Mesothelial cell of epicardium (in vitro differentiated cells): ENCODE results near the gene TMTC1. TPM values are rescaled to one million over a fixed set of nuclear protein-coding genes. Genes with fewer than 3 reads are reported as not detected.

Source experiments
- DNase-seq, 2 experiments: peaks; one replicate each; pipeline ENCODE4 v3.0.0; 2021; ENCODE audit warnings: low spot score in 2 of 2; ENCODE audit not compliant: unreplicated experiment in 2 of 2
- H3K27ac Mint-ChIP-seq: 2 replicates; pipeline ENCODE4 v1.8.0; 2021; ENCODE audit warnings: mixed read lengths
- H3K27me3 Mint-ChIP-seq: 2 replicates; pipeline ENCODE4 v1.8.0; 2021; ENCODE audit warnings: low read depth, mixed read lengths
- H3K36me3 Mint-ChIP-seq: 2 replicates; pipeline ENCODE4 v1.8.0; 2021; ENCODE audit warnings: mixed read lengths
- H3K4me1 Mint-ChIP-seq: 2 replicates; pipeline ENCODE4 v1.8.0; 2021; ENCODE audit warnings: mixed read lengths
- H3K4me3 Mint-ChIP-seq: 2 replicates; pipeline ENCODE4 v1.8.0; 2021; ENCODE audit warnings: mild to moderate bottlenecking, moderate library complexity, mixed read lengths
- H3K9me3 Mint-ChIP-seq: 2 replicates; pipeline ENCODE4 v1.8.0; 2021; ENCODE audit warnings: mixed read lengths
- total RNA-seq: library from RNA; stranded (reverse); gene quantifications from 3 replicates; pipeline ENCODE4 v1.2.1, GENCODE V29; 2021
- TF ChIP-seq, protein P1 (sequence below): fragments of 200-600 bp; sonication (generic); IDR thresholded peaks from one replicate; pipeline ENCODE4 v1.5.0; 2021; ENCODE audit warnings: antibody characterized with exemption; ENCODE audit not compliant: unreplicated experiment

TMTC1 gene
- total RNA-seq, 1 donor from 2014 or later: 1.0 TPM

DNA sequence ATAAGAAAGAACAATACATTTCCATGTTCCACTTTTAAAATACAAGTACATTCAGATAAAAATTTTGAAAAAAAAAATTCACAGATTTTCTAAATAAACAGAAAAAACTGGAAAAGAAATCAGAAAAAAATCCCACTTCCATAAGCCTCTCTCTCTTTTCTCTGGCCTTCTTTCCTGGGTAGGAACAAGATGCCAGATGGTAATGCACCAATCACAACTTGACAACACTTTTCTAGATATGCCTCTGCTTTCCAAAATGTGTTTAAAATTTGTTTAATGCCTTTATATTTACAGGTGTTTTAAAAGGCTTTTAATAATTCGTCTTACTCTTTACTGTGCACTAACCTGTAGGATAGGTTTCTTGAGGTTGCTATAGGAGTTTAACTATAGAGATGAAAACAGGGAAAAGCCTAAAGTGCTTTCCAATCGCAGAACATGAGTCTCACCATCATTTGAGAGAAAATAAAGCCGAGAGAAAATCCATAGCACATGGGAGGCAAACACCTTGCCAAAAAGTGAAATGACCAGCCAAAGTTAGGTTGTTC lies 74.2 kb downstream of the TMTC1 start:
- Mint-ChIP-seq H3K27ac (no peak overlapping the region), H3K36me3 (no peaks in the 10 kb centered on the region), H3K9me3 (no peaks in the 10 kb centered on the region), H3K4me3 (no peak overlapping the region), H3K27me3 (no peaks in the 10 kb centered on the region), H3K4me1 (peaks cover 25% of the 10 kb centered on the region)
- TF ChIP-seq, protein P1, sequence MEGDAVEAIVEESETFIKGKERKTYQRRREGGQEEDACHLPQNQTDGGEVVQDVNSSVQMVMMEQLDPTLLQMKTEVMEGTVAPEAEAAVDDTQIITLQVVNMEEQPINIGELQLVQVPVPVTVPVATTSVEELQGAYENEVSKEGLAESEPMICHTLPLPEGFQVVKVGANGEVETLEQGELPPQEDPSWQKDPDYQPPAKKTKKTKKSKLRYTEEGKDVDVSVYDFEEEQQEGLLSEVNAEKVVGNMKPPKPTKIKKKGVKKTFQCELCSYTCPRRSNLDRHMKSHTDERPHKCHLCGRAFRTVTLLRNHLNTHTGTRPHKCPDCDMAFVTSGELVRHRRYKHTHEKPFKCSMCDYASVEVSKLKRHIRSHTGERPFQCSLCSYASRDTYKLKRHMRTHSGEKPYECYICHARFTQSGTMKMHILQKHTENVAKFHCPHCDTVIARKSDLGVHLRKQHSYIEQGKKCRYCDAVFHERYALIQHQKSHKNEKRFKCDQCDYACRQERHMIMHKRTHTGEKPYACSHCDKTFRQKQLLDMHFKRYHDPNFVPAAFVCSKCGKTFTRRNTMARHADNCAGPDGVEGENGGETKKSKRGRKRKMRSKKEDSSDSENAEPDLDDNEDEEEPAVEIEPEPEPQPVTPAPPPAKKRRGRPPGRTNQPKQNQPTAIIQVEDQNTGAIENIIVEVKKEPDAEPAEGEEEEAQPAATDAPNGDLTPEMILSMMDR: no peak
- DNase-seq: no peak

DNA sequence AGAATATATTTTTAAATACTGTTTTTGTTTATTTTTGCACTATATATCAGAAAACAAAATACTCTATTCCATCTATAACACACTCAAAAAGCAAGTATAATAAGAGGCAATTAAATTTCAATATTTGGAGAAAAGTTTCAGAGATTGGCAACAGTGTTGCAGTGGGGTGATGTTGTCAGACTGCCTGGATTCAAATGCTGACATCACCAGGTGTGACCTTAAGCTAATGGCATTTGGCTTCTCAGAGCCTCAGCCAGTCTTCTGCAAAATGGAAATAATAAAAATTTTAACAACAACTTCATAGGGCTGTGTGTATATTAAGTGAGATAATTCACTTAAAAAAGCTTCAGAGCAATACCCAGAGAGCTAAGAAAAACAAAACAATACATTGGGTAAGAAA lies 74.7 kb downstream of the TMTC1 start:
- H3K27ac Mint-ChIP-seq: no peak overlapping the region
- no peak overlapping the region for H3K4me3 Mint-ChIP-seq
- H3K36me3 Mint-ChIP-seq: no peaks in the 10 kb centered on the region
- TF ChIP-seq, protein P1: no peak
- H3K9me3 Mint-ChIP-seq: no peaks in the 10 kb centered on the region
- DNase-seq: no peak
- peaks cover 25% of the 10 kb centered on the region for H3K4me1 Mint-ChIP-seq
- no peaks in the 10 kb centered on the region for H3K27me3 Mint-ChIP-seq

DNA sequence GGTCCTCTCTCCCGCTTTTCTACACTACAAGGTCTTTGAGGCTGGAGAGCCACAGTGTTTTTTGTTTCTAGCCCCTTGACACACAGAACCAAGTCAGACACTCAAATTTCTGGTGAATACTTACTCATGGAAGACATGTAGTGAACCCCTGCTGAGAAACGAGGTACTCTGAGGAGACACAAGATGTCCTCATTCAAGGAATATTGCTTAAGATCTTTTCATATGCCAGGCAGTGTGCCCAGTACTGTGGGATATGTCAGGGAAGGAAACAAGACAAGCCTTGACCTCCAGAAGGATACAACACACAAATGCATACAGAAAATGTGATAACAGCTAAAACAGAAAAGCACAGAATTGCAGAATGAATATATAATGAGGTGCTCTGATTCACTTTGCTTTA lies 75.9 kb downstream of the TMTC1 start:
- Mint-ChIP-seq H3K9me3 (no peaks in the 10 kb centered on the region), H3K27ac (no peak overlapping the region), H3K27me3 (no peaks in the 10 kb centered on the region), H3K4me3 (no peak overlapping the region), H3K36me3 (no peaks in the 10 kb centered on the region), H3K4me1 (peaks cover 25% of the 10 kb centered on the region)
- TF ChIP-seq, protein P1: no peak
- DNase-seq: no peak

DNA sequence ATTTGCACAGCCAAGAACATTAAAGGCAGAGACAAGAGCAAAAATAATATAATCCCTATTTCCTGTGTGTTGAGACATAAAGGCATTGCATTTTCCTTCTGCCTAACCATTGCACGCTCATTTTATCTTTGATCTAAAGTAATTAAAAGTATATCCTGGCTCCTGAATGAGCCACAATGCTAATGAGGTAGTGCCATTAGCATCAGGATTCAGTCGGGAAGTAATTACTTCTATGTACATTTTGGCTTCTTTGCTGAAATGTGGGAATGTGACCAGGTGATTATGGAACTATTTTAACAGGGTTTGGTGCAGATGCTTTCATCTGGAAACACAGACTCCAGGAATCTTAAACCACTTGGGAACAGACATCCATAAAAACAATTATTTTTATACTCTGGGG lies 77.4 kb downstream of the TMTC1 start:
- no peak for DNase-seq
- Mint-ChIP-seq H3K27me3 (no peaks in the 10 kb centered on the region), H3K9me3 (no peaks in the 10 kb centered on the region), H3K27ac (no peak overlapping the region), H3K4me3 (no peak overlapping the region), H3K4me1 (peaks cover 29% of the 10 kb centered on the region), H3K36me3 (no peaks in the 10 kb centered on the region)
- TF ChIP-seq, protein P1: no peak

DNA sequence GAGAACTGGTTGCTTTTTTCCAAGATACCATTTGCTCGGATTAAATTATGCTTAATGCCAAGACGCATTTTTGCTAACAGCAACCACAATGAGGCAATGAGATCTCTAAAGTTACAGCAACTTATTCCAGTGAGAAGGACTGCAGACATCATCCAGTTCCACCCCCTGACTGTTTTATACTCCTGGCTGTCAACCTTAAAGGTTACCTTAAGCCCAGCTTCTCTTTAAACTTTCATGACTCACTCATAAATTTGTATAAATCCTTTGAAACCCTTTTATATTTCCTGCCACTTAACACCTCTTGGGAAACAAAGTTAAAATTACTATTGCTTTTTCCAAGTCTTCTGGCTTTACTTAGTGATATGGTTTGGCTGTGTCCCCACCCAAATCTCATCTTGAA lies 80.2 kb downstream of the TMTC1 start:
- Mint-ChIP-seq H3K27ac (no peak overlapping the region), H3K9me3 (no peaks in the 10 kb centered on the region), H3K27me3 (no peaks in the 10 kb centered on the region), H3K4me3 (no peak overlapping the region), H3K36me3 (no peaks in the 10 kb centered on the region), H3K4me1 (peaks cover 31% of the 10 kb centered on the region)
- TF ChIP-seq, protein P1: no peak
- no peak for DNase-seq

DNA sequence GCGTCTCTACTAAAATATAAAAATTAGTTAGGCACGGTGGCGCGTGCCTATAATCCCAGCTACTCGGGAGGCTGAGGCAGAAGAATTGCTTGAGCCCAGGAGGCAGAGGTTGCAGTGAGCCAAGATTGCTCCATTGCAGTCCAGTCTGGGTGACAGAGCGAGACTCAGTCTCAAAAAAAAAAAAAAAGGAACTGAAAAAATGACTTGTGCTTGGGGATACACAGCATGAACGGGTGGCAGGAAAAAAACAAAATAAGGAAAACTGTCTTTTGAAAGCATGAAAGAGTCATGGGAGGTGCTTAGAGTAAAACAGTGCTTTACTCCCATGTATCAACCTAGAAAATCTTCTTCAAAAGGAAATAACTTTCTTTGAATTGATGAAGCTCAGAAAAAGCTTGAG lies 80.8 kb downstream of the TMTC1 start:
- Mint-ChIP-seq H3K4me1 (peaks cover 32% of the 10 kb centered on the region), H3K27me3 (no peaks in the 10 kb centered on the region), H3K4me3 (no peak overlapping the region), H3K27ac (no peak overlapping the region), H3K36me3 (no peaks in the 10 kb centered on the region), H3K9me3 (no peaks in the 10 kb centered on the region)
- no peak for DNase-seq
- TF ChIP-seq, protein P1: no peak
